SU-DHL-6 (cell line): ENCODE results near the gene OTUB2.

Experiments
- CTCF ChIP-seq: fragments of 200-600 bp; sonication (generic); IDR thresholded peaks from one replicate; pipeline ENCODE4 v1.5.1; 2017; ENCODE audit warnings: antibody characterized with exemption, mild to moderate bottlenecking, low read length, moderate library complexity; ENCODE audit not compliant: insufficient read depth, poor library complexity, severe bottlenecking
- EZH2phosphoT487 ChIP-seq: fragments of 200-600 bp; sonication (generic), shearing (Covaris generic); conservative IDR thresholded peaks from 2 replicates; pipeline ENCODE4 v1.6.1; 2018; ENCODE audit warnings: mild to moderate bottlenecking, antibody characterized with exemption, low read length, moderate library complexity, mixed read lengths

- TF ChIP-seq CTCF (no peak), EZH2phosphoT487 (no peak)
These were observed 17.9 kb upstream of the OTUB2 start for GRCh38 chr14:94008234-94008633.
